ENCODE data around the gene CIAO1.

GRCh38 chr2:96218508-96219131 lies 47.4 kb upstream of the CIAO1 start:
- TF ChIP-seq CTCF (IDR thresholded peaks at IDR 0.05; ENCODE audit: poor library complexity) (no peak), EZH2 (IDR thresholded peaks at IDR 0.05; ENCODE audit: borderline replicate concordance) (no peak)
